Activated CD4-positive, alpha-beta memory T cell treated with anti-CD3 and anti-CD28 coated beads, Interleukin-2, amount 10 ng/mL, durations not matched to agents 7 days and 5 days (primary cell): ENCODE data around the gene HERC5. TPM values are rescaled to one million over a fixed set of nuclear protein-coding genes. Genes with fewer than 3 reads are reported as not detected.
A peak's percentile ranks its signal among the peaks of the same experiment; 100 is the strongest.

Source experiments
- CTCF ChIA-PET: fragments of 350-600 bp; sonication (Branson Sonifier 250); formaldehyde crosslinking; loops from one replicate; lab custom pipeline; 2021; ENCODE audit warnings: antibody characterized with exemption, inconsistent platforms; lab: Charles Lee
- POLR2A ChIA-PET: fragments of 350-600 bp; sonication (Branson Sonifier 250); formaldehyde crosslinking; loops from one replicate; lab custom pipeline; 2021; ENCODE audit warnings: antibody characterized with exemption; lab: Charles Lee
- DNase-seq: peaks from one replicate; pipeline ENCODE4 v3.0.0-alpha.2; 2020
- H3K27ac Mint-ChIP-seq: one replicate; pipeline ENCODE4 v1.8.0; 2021; ENCODE audit warnings: mild to moderate bottlenecking, mixed read lengths
- H3K27me3 Mint-ChIP-seq: one replicate; pipeline ENCODE4 v1.8.0; 2021; ENCODE audit warnings: mixed read lengths
- H3K36me3 Mint-ChIP-seq: one replicate; pipeline ENCODE4 v1.8.0; 2021; ENCODE audit warnings: low read depth, mixed read lengths
- H3K4me1 Mint-ChIP-seq: one replicate; pipeline ENCODE4 v1.8.0; 2021; ENCODE audit warnings: mixed read lengths
- H3K4me3 Mint-ChIP-seq: one replicate; pipeline ENCODE4 v1.8.0; 2021; ENCODE audit warnings: mild to moderate bottlenecking, mixed read lengths
- H3K9me3 Mint-ChIP-seq: one replicate; pipeline ENCODE4 v1.8.0; 2021; ENCODE audit warnings: mixed read lengths
- total RNA-seq, 2 experiments: library from RNA; stranded (reverse); gene quantifications; one replicate each; pipeline ENCODE4 v1.2.3, GENCODE V29; 2021

HERC5 gene
- total RNA-seq, 2 experiments from 2014 or later = 92.5 to 97.0 TPM

- H3K9me3 Mint-ChIP-seq = peaks cover 2% of the 10 kb centered on the region
- DNase-seq = no peak
- ChIA-PET CTCF (no interaction called here), POLR2A (interaction anchor here (1.3 kb wide), 1 partner anchor 16 kb away, joined by 4 read pairs; no protein-coding TSS in a partner anchor)
- no peak overlapping the region for H3K4me3 Mint-ChIP-seq
- H3K4me1 Mint-ChIP-seq = peaks cover 21% of the 10 kb centered on the region
- H3K27me3 Mint-ChIP-seq = no peaks in the 10 kb centered on the region
- peaks cover 41% of the 10 kb centered on the region for H3K36me3 Mint-ChIP-seq
- H3K27ac Mint-ChIP-seq = no peak overlapping the region
Measured at GRCh38 chr4:88451205-88451604, 5.7 kb upstream of the HERC5 start.

DNA sequence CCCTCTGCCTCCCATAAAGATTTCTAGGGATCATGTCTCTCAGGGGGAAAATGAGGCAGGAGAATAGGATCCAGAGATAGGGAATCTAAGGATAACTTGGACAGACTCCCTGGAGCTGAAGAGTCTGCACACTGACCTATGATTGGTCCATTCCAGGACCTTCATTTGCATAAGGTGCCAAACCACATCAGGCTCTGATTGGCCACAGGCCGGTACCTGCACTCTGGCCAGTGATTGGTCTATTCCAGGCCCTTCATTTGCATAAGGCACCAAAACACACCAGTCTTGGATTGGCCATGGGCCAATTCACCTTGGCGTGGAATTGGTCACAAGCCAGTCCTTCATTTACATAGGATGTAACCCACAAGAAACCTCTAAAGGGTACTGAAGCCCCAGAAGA lies 4.0 kb upstream of the HERC5 start:
- Mint-ChIP-seq H3K4me3 (no peak overlapping the region), H3K27ac (no peak overlapping the region), H3K36me3 (peaks cover 47% of the 10 kb centered on the region), H3K9me3 (peaks cover 2% of the 10 kb centered on the region), H3K27me3 (no peaks in the 10 kb centered on the region), H3K4me1 (peaks cover 23% of the 10 kb centered on the region)
- DNase-seq = no peak
- ChIA-PET POLR2A (interaction anchor here (1.5 kb wide), 1 partner anchor 169 kb away, joined by 4 read pairs; the partner anchor contains the start of gene PPM1K), CTCF (interaction anchor here (1.2 kb wide), 1 partner anchor 168 kb away, joined by 3 read pairs; the partner anchor contains the start of gene PPM1K)

DNA sequence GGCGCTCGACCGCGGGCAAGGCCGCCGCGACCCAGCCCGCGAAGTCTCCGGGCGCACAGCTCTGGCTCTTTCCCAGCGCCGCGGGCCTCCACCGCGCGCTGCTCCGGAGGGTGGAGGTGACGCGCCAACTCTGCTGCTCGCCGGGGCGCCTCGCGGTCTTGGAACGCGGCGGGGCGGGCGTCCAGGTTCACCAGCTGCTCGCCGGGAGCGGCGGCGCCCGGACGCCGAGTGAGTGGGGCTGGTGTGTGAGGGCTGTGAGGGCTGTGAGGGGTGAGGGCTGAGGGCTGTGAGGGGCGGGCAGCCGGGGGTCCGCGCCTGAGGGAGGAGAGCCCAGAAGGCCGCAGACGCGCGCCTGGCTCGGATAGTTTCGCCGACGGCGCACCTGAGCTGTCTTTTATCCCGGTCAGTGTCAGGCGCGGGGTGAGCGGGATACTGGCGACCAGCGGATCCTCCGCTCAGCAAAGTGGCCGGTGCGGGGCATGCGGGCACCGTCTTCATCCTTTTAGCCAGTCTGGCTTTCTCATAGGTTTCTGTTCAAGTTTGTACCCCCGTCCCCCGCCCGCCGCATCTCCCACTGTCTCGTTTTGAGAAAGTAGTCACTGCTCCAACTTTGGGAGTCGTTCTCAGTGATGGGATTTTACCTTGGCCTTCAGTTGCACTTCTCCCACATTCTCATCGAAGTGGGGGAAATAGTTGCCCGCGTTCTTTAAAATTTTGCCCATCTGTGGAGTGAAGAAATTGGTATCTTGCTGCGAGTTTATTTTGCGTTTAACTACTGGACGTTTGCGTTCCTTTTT lies 586 bp downstream of the HERC5 start:
- Mint-ChIP-seq H3K36me3 (peaks cover 63% of the 10 kb centered on the region), H3K27ac (peak overlapping the region; percentile 100), H3K4me1 (peaks cover 58% of the 10 kb centered on the region), H3K9me3 (peaks cover 2% of the 10 kb centered on the region), H3K27me3 (no peaks in the 10 kb centered on the region), H3K4me3 (peak overlapping the region; percentile 100)
- CTCF ChIA-PET = interaction anchor here (0.8 to 2.8 kb wide), 9 partner anchors 8 to 238 kb away, joined by 3 to 19 read pairs (median 4); partner anchors contain the start of genes HERC6 and PPM1K
- DNase-seq = peak; percentile 53
- POLR2A ChIA-PET = interaction anchor here (0.6 to 4.5 kb wide), 29 partner anchors 8 to 1523 kb away, joined by 3 to 106 read pairs (median 5); partner anchors contain the start of genes AFF1, HERC3, HERC6 and PPM1K

- peak overlapping the region; percentile 100 for H3K27ac Mint-ChIP-seq
- H3K4me3 Mint-ChIP-seq = peak overlapping the region; percentile 100
- H3K27me3 Mint-ChIP-seq = no peaks in the 10 kb centered on the region
- peaks cover 62% of the 10 kb centered on the region for H3K36me3 Mint-ChIP-seq
- peaks cover 56% of the 10 kb centered on the region for H3K4me1 Mint-ChIP-seq
- H3K9me3 Mint-ChIP-seq = peaks cover 2% of the 10 kb centered on the region
- no peak for DNase-seq
- POLR2A ChIA-PET = interaction anchor here (0.9 to 4.5 kb wide), 9 partner anchors 17 to 213 kb away, joined by 3 to 106 read pairs (median 6); partner anchors contain the start of genes HERC6 and PPM1K
- CTCF ChIA-PET = interaction anchor here (0.6 to 2.7 kb wide), 3 partner anchors 164 to 239 kb away, joined by 4 to 19 read pairs (median 4); partner anchors contain the start of gene PPM1K
Measured at GRCh38 chr4:88458104-88458740, 1.3 kb downstream of the HERC5 start.

DNA sequence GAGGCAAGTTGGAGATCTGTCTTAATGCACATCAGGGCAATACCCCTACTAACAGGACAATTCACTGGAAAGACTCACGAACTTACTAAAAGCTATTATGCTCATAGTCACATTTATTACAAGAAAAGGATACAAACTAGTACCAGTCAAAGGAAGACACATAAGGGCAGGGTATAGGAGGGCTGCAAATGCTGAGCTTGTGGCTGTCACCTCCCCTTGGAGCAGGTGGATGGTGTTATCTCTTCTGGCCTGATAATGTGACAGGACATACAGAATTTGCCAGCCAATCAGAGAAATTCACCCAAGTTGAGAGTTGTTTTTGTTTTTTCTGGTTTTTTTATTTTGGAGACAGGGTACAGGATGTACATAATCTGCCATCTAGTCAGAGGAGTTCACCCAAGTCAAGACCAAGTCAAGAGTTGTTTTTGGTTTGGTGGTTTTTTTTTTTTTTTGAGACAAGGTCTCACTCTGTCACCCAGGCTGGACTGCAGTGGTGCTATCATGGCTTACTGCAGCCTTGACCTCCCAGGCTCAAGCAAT lies 8.8 kb downstream of the HERC5 start:
- H3K36me3 Mint-ChIP-seq = peaks cover 83% of the 10 kb centered on the region
- H3K27ac Mint-ChIP-seq = no peak overlapping the region
- ChIA-PET POLR2A (interaction anchor here (1.1 kb wide), 1 partner anchor 9 kb away, joined by 9 read pairs; the partner anchor contains the start of gene HERC5), CTCF (interaction anchor here (0.6 kb wide), 1 partner anchor 9 kb away, joined by 3 read pairs; the partner anchor contains the start of gene HERC5)
- H3K27me3 Mint-ChIP-seq = no peaks in the 10 kb centered on the region
- H3K4me1 Mint-ChIP-seq = peaks cover 33% of the 10 kb centered on the region
- no peaks in the 10 kb centered on the region for H3K9me3 Mint-ChIP-seq
- no peak overlapping the region for H3K4me3 Mint-ChIP-seq
- DNase-seq = no peak

DNA sequence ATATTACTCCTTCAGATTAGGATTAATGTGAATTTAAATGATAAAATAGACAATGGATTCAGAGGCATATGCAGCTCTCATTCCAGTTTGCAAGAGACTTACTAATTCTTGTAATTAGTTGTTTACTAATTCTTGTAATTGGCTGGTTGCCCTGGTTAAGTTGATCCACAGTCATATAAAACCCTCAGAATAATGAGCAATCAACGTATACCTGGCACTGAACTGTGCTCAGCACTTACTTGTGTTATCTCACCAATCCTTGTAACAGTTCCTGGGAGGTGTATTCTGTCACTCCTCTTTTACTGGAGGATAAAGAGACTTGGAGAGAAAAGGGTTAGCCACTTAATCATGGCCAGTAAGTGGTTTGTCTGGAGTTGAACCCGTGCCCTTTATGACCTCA lies 10.5 kb downstream of the HERC5 start:
- Mint-ChIP-seq H3K36me3 (peaks cover 85% of the 10 kb centered on the region), H3K4me1 (peaks cover 19% of the 10 kb centered on the region), H3K4me3 (no peak overlapping the region), H3K9me3 (no peaks in the 10 kb centered on the region), H3K27ac (no peak overlapping the region), H3K27me3 (no peaks in the 10 kb centered on the region)
- POLR2A ChIA-PET = interaction anchor here (1.0 to 2.9 kb wide), 2 partner anchors 10 to 15 kb away, joined by 4 to 16 read pairs; partner anchors contain the start of gene HERC5
- DNase-seq = no peak
- CTCF ChIA-PET = interaction anchor here (1.7 kb wide), 1 partner anchor 10 kb away, joined by 3 read pairs; the partner anchor contains the start of gene HERC5

DNA sequence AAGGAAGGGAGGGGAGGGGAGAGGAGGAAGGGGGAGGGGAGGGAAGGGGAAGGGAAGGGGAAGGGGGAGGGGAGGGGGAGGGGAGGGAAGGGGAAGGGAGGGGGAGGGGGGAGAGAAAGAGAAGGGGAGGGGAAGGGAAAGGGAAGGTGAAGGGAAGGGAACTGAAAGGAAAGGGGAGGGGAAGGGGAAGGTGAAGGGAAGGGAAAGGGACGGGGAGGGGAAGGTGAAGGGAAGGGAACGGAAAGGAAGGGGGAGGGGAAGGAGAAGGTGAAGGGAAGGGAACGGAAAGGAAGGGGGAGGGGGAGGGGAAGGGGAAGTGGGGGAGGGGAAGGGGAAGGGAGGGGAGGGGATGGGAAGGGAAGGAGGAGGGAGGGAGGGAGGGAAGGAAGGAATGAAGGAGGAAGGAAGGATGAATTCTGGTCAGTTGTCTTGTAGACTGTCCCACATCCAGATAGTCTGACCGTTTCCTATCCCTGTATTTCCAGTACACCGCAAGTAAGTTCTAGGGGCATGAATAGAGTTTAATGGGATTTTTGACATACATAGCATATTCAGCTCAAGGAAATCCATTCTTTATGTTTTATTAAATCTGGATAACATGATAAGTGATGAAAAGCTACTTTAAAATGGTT lies 20.4 kb downstream of the HERC5 start:
- no peaks in the 10 kb centered on the region for H3K27me3 Mint-ChIP-seq
- CTCF ChIA-PET = interaction anchor here (1.3 kb wide), 1 partner anchor 23 kb away, joined by 3 read pairs; no protein-coding TSS in a partner anchor
- peaks cover 66% of the 10 kb centered on the region for H3K36me3 Mint-ChIP-seq
- H3K4me3 Mint-ChIP-seq = no peak overlapping the region
- no peaks in the 10 kb centered on the region for H3K4me1 Mint-ChIP-seq
- no peak for DNase-seq
- POLR2A ChIA-PET = interaction anchor here (0.6 kb wide), 1 partner anchor 21 kb away, joined by 3 read pairs; no protein-coding TSS in a partner anchor
- no peak overlapping the region for H3K27ac Mint-ChIP-seq
- no peaks in the 10 kb centered on the region for H3K9me3 Mint-ChIP-seq

DNA sequence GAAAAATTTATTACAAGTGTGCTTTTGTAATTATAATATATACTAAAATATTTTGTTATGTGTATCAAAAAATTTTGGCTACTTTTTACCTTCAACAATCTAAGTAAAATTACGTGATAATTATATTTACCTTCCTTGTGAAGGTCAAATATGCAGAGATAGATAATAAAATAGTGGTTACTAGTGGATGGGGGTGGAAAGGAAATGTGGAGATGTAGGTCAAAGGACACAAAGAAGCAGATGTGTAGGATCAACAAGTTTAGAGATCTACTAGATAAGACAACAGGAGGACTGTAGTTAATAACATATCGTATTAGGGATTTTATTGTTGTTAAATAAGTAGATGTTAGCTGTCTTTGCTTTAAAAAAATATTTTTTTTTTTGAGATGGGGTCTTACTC lies 21.3 kb downstream of the HERC5 start:
- CTCF ChIA-PET = interaction anchor here (1.3 kb wide), 1 partner anchor 22 kb away, joined by 3 read pairs; no protein-coding TSS in a partner anchor
- Mint-ChIP-seq H3K27ac (no peak overlapping the region), H3K36me3 (peaks cover 67% of the 10 kb centered on the region), H3K27me3 (no peaks in the 10 kb centered on the region), H3K4me3 (no peak overlapping the region), H3K4me1 (no peaks in the 10 kb centered on the region), H3K9me3 (no peaks in the 10 kb centered on the region)
- no peak for DNase-seq
- POLR2A ChIA-PET = no interaction called here

GRCh38 chr4:88481537-88481936 lies 24.6 kb downstream of the HERC5 start:
- ChIA-PET POLR2A (interaction anchor here (0.6 to 1.0 kb wide), 2 partner anchors 25 to 197 kb away, joined by 3 read pairs; partner anchors contain the start of gene PPM1K), CTCF (no interaction called here)
- Mint-ChIP-seq H3K27ac (no peak overlapping the region), H3K27me3 (no peaks in the 10 kb centered on the region), H3K36me3 (peaks cover 69% of the 10 kb centered on the region), H3K4me1 (no peaks in the 10 kb centered on the region), H3K9me3 (no peaks in the 10 kb centered on the region), H3K4me3 (no peak overlapping the region)
- DNase-seq = no peak

DNA sequence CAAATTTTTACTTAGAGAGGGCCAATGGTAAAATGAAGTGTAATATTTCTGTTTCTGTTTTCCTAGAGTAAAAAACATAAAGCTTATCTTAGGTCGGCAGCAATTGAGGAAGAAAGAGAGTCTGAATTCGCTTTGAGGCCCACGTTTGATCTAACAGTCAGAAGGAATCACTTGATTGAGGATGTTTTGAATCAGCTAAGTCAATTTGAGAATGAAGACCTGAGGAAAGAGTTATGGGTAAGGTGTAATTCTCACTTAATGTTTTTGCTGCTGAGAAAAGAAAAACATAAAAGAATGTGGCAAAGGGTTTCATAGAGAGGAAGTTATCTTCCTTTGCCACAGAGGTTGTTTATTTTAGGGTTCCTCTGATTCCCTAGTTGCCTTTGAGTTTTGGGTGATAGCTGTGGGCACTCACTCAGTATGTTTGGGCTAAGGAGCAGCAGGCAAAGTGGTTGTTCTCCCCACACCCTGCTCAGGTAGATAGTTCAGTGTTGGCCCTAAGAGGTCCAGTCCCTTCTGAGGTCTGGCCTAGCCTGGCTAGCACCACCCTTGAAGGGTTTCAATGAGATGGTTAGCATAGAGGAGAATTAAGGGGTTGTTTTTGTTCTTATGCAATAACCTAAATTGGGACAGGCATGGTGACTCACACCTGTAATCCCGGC lies 32.3 kb downstream of the HERC5 start:
- Mint-ChIP-seq H3K27me3 (no peaks in the 10 kb centered on the region), H3K9me3 (no peaks in the 10 kb centered on the region), H3K4me1 (peaks cover 15% of the 10 kb centered on the region), H3K36me3 (peaks cover 85% of the 10 kb centered on the region), H3K4me3 (no peak overlapping the region), H3K27ac (peak overlapping the region; percentile 76)
- POLR2A ChIA-PET = interaction anchor here (0.9 kb wide), 1 partner anchor 32 kb away, joined by 5 read pairs; the partner anchor contains the start of gene HERC5
- no peak for DNase-seq
- CTCF ChIA-PET = interaction anchor here (1.4 kb wide), 1 partner anchor 22 kb away, joined by 3 read pairs; no protein-coding TSS in a partner anchor

GRCh38 chr4:88497859-88498409 lies 41.0 kb downstream of the HERC5 start:
- Mint-ChIP-seq H3K4me1 (peaks cover 8% of the 10 kb centered on the region), H3K27me3 (no peaks in the 10 kb centered on the region), H3K4me3 (no peak overlapping the region), H3K27ac (no peak overlapping the region), H3K9me3 (no peaks in the 10 kb centered on the region), H3K36me3 (peaks cover 73% of the 10 kb centered on the region)
- POLR2A ChIA-PET = no interaction called here
- CTCF ChIA-PET = no interaction called here
- no peak for DNase-seq
